GM12892 (cell line): ENCODE measurements around the gene HBB.

ENCODE experiments used
- POLR2A ChIP-seq: IDR thresholded peaks from 2 replicates; pipeline ENCODE4 v1.6.1; 2011; ENCODE audit warnings: low read depth, low read length, control low read depth
- POLR2AphosphoS5 ChIP-seq: IDR thresholded peaks from 2 replicates; pipeline ENCODE4 v1.6.1; 2011; ENCODE audit warnings: low read depth, low read length, control low read depth
- TAF1 ChIP-seq: IDR thresholded peaks from 2 replicates; pipeline ENCODE4 v1.6.1; 2011; ENCODE audit warnings: low read depth, mild to moderate bottlenecking, control low read depth, low read length, borderline replicate concordance

DNA sequence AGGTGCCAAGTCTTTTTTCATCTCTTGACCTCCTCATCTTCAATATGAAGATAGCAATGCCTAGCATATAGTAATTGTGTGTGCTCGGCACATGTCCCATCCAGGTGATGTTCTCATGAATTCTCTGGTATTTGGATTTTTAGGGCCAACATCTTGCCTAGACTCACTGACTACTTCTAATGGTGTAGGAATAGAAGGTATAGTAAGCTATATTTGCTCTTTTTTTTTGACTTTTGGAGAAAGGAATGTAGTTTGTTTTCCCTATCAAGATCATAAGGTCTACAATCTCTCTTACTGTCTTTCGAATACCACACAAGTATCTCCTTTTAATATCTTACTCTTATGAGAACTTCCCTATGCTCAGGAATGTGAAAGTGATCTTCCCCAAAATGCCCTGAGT lies 4.2 kb upstream of the HBB start:
- no peak for TF ChIP-seq POLR2A
- TF ChIP-seq POLR2AphosphoS5 = no peak
- TF ChIP-seq TAF1 = no peak
